TTC549 (cell line): ENCODE measurements around the gene ALPK3.

Experiments used
- FAIRE-seq: peaks from 2 replicates; lab custom pipeline; 2012; peaks lifted over from hg19 to GRCh38; lab: Jason Lieb, UNC

ALPK3 gene

DNA sequence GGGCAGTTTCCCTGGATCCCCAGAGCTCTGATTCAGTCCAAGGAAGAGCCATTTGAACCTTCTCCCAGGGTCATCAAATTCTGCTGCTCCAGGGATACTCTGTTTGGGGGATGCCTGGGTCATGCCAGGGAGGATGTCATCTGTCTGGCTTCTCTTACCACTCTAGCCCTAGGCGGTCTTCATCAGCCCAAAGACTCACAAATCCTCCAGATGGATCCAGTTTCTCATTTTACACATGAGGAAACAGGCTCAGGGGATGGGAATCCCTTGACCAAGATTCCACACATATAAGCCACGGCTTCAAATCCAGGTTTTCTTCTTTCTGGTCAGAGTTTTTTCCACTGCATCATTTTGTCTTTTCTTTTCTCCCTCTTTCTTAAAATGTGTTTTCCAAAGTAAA lies 104.0 kb downstream of the ALPK3 start:
- FAIRE-seq = no peak

DNA sequence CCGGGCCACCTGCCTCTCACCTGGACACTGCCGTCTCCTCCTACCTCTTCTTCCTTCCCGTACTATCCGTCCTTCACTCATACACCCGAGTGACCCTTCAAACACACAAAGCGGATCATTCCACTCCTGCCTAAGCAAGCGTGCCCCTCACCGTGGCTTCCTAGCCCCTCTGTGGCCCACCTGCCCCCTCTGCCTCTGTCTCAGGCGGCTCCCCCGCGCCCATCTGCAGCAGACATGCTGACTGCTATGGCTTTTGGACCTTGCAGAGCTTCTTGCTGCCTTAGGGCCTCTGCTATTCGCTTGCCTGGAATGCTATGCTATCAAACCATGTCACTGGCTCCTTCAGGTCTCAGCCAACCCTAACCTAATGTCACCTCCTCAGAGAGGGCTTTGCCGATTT lies 105.4 kb downstream of the ALPK3 start:
- no peak for FAIRE-seq
